Ishikawa (cell line): ENCODE results near the gene FRS2.

Source experiments
- CEBPB ChIP-seq: IDR thresholded peaks from 2 replicates; pipeline ENCODE4 v1.6.1; 2012
- CREB1 ChIP-seq: IDR thresholded peaks from 2 replicates; pipeline ENCODE4 v1.6.1; 2012; ENCODE audit warnings: low read depth
- EGR1 ChIP-seq: IDR thresholded peaks from 2 replicates; pipeline ENCODE4 v1.6.1; 2012
- EP300 ChIP-seq: IDR thresholded peaks from 2 replicates; pipeline ENCODE4 v1.6.1; 2012; ENCODE audit warnings: borderline replicate concordance
- FOXM1 ChIP-seq: IDR thresholded peaks from 2 replicates; pipeline ENCODE4 v1.6.1; 2012; ENCODE audit warnings: low read depth, borderline replicate concordance
- MAX ChIP-seq: IDR thresholded peaks from 2 replicates; pipeline ENCODE4 v1.6.1; 2012
- NFIC ChIP-seq: IDR thresholded peaks from 2 replicates; pipeline ENCODE4 v1.6.1; 2012
- RAD21 ChIP-seq: IDR thresholded peaks from 2 replicates; pipeline ENCODE4 v1.6.1; 2012; ENCODE audit warnings: low read depth
- REST ChIP-seq: IDR thresholded peaks from 2 replicates; pipeline ENCODE4 v1.6.1; 2012; ENCODE audit warnings: low read depth, mild to moderate bottlenecking
- TAF1 ChIP-seq: IDR thresholded peaks from 2 replicates; pipeline ENCODE4 v1.6.1; 2012; ENCODE audit warnings: low read depth, mild to moderate bottlenecking
- TCF12 ChIP-seq: IDR thresholded peaks from 2 replicates; pipeline ENCODE4 v1.6.1; 2012; ENCODE audit warnings: low read depth
- TEAD4 ChIP-seq: IDR thresholded peaks from 2 replicates; pipeline ENCODE4 v1.6.1; 2012
- YY1 ChIP-seq: IDR thresholded peaks from 2 replicates; pipeline ENCODE4 v1.6.1; 2012; ENCODE audit warnings: low read depth
- ZBTB7A ChIP-seq: IDR thresholded peaks from 2 replicates; pipeline ENCODE4 v1.6.1; 2012; ENCODE audit warnings: low read depth
- TF ChIP-seq, protein P1 (sequence below): IDR thresholded peaks from 2 replicates; pipeline ENCODE4 v1.6.1; 2012

FRS2 gene

GRCh38 chr12:69610729-69611128 lies 140.5 kb downstream of the FRS2 start, which contains the start of gene LRRC10:
TSS of gene LRRC10 (minus strand) at chr12:69610907. CDS start at chr12:69610838, 69 bp downstream.
- TF ChIP-seq CREB1 (no peak), REST (no peak), ZBTB7A (no peak), CEBPB (no peak), NFIC (no peak), TEAD4 (no peak), RAD21 (no peak), TCF12 (no peak), TAF1 (no peak), MAX (no peak)
- TF ChIP-seq, protein P1, sequence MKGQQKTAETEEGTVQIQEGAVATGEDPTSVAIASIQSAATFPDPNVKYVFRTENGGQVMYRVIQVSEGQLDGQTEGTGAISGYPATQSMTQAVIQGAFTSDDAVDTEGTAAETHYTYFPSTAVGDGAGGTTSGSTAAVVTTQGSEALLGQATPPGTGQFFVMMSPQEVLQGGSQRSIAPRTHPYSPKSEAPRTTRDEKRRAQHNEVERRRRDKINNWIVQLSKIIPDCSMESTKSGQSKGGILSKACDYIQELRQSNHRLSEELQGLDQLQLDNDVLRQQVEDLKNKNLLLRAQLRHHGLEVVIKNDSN: no peak

DNA sequence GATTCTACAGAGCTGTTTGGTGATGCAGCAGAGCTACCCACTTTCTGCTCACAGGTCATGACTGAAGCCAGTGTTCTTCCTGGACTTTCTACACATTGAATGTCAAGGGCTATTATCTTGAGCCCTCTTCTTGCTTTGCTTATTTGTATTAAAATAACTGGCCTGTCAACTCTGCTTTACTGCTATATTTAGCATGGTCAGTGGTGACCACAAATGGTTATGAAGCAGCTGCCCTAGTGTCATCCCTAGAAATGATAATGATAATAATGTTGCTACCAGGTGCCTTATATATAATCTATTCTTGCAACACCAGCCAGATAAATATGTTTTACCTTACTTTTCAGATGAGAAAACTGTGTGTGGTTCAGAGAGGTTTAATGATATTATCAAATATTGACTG lies 143.2 kb downstream of the FRS2 start:
- no peak for TF ChIP-seq CREB1
- TF ChIP-seq REST: no peak
- TF ChIP-seq YY1: no peak
- TF ChIP-seq CEBPB: no peak
- TF ChIP-seq ZBTB7A: no peak
- no peak for TF ChIP-seq TCF12
- TF ChIP-seq RAD21: no peak
- TF ChIP-seq NFIC: no peak
- no peak for TF ChIP-seq EGR1
- TF ChIP-seq TEAD4: no peak
- TF ChIP-seq EP300: no peak
- TF ChIP-seq, protein P1: no peak
- no peak for TF ChIP-seq MAX
- TF ChIP-seq TAF1: no peak
- no peak for TF ChIP-seq FOXM1

GRCh38 chr12:69616025-69616424 lies 145.8 kb downstream of the FRS2 start:
- TF ChIP-seq YY1 (no peak), CREB1 (no peak), TEAD4 (no peak), ZBTB7A (no peak), RAD21 (no peak)
- TF ChIP-seq, protein P1: no peak

GRCh38 chr12:69619050-69619449 lies 148.9 kb downstream of the FRS2 start:
- TF ChIP-seq RAD21: no peak
- TF ChIP-seq REST: no peak
- TF ChIP-seq TAF1: no peak
- TF ChIP-seq EGR1: no peak
- no peak for TF ChIP-seq MAX
- TF ChIP-seq YY1: no peak
- TF ChIP-seq CEBPB: no peak

- TF ChIP-seq MAX (no peak), REST (no peak), EP300 (no peak), TAF1 (no peak), TEAD4 (no peak), RAD21 (no peak), EGR1 (no peak), FOXM1 (no peak)
Observed at GRCh38 chr12:69620077-69620476, 149.9 kb downstream of the FRS2 start.
